Loucy (cell line): ENCODE results near the gene LCT.

Experiments
- CTCF ChIP-seq: fragments of 200-600 bp; sonication (generic); conservative IDR thresholded peaks from 2 replicates; pipeline ENCODE4 v1.5.1; 2014; ENCODE audit warnings: mild to moderate bottlenecking, antibody characterized with exemption, low read length
- EZH2phosphoT487 ChIP-seq: fragments of 200-600 bp; IDR thresholded peaks from 2 replicates; pipeline ENCODE4 v1.6.1; 2018; ENCODE audit warnings: antibody characterized with exemption, mild to moderate bottlenecking, moderate library complexity, borderline replicate concordance

GRCh38 chr2:135742325-135742757 is 94.6 kb downstream of the LCT start:
- no peak for TF ChIP-seq CTCF
- no peak for TF ChIP-seq EZH2phosphoT487
